ENCODE data around the gene FANCC. TPM values are rescaled to one million over a fixed set of nuclear protein-coding genes. Genes with fewer than 3 reads are reported as not detected.

The FANCC gene
- total RNA-seq, 1 experiment from 2014 or later = 19.4 TPM

GRCh38 chr9:95137587-95138145 lies 179.8 kb downstream of the FANCC start:
- H3K79me2 ChIP-seq (ENCODE audit: insufficient read depth, low read length) = no peaks in the 10 kb centered on the region
- no peak overlapping the region for H3K9ac ChIP-seq (ENCODE audit: low read length)
- no peaks in the 10 kb centered on the region for H3K9me2 ChIP-seq (ENCODE audit: insufficient read depth)
- no peaks in the 10 kb centered on the region for H3K9me3 ChIP-seq (ENCODE audit: control insufficient read depth in 1 of 2, insufficient read depth in 1 of 2, low read depth in 1 of 2, low read length in 2 of 2)
- H4K20me1 ChIP-seq (ENCODE audit: insufficient read depth) = no peaks in the 10 kb centered on the region
- ChIA-PET RAD21 (ENCODE audit: low non-redundant PET in 1 of 2, low total read pairs in 2 of 2, uncharacterized antibody in 2 of 2, unreplicated experiment in 2 of 2) (no interaction called here), CTCF (interaction anchor here (0.9 kb wide), 1 partner anchor 10 kb away, joined by 3 read pairs; no protein-coding TSS in a partner anchor), POLR2A (no interaction called here)
- no peaks in the 10 kb centered on the region for H3K27me3 ChIP-seq (ENCODE audit: insufficient read depth, low read length)
- TF ChIP-seq, protein P1, sequence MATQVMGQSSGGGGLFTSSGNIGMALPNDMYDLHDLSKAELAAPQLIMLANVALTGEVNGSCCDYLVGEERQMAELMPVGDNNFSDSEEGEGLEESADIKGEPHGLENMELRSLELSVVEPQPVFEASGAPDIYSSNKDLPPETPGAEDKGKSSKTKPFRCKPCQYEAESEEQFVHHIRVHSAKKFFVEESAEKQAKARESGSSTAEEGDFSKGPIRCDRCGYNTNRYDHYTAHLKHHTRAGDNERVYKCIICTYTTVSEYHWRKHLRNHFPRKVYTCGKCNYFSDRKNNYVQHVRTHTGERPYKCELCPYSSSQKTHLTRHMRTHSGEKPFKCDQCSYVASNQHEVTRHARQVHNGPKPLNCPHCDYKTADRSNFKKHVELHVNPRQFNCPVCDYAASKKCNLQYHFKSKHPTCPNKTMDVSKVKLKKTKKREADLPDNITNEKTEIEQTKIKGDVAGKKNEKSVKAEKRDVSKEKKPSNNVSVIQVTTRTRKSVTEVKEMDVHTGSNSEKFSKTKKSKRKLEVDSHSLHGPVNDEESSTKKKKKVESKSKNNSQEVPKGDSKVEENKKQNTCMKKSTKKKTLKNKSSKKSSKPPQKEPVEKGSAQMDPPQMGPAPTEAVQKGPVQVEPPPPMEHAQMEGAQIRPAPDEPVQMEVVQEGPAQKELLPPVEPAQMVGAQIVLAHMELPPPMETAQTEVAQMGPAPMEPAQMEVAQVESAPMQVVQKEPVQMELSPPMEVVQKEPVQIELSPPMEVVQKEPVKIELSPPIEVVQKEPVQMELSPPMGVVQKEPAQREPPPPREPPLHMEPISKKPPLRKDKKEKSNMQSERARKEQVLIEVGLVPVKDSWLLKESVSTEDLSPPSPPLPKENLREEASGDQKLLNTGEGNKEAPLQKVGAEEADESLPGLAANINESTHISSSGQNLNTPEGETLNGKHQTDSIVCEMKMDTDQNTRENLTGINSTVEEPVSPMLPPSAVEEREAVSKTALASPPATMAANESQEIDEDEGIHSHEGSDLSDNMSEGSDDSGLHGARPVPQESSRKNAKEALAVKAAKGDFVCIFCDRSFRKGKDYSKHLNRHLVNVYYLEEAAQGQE (IDR thresholded peaks at IDR 0.05; ENCODE audit: low read depth) = no peak
- TF ChIP-seq SIN3A (IDR thresholded peaks at IDR 0.05; ENCODE audit: low read depth) = no peak
- no peak for TF ChIP-seq CEBPB (IDR thresholded peaks at IDR 0.05; ENCODE audit: low read depth)
- TF ChIP-seq EGR1 (IDR thresholded peaks at IDR 0.05; ENCODE audit: low read depth) = no peak
- TF ChIP-seq ZFX (IDR thresholded peaks at IDR 0.05) = no peak
- TF ChIP-seq, protein P2, sequence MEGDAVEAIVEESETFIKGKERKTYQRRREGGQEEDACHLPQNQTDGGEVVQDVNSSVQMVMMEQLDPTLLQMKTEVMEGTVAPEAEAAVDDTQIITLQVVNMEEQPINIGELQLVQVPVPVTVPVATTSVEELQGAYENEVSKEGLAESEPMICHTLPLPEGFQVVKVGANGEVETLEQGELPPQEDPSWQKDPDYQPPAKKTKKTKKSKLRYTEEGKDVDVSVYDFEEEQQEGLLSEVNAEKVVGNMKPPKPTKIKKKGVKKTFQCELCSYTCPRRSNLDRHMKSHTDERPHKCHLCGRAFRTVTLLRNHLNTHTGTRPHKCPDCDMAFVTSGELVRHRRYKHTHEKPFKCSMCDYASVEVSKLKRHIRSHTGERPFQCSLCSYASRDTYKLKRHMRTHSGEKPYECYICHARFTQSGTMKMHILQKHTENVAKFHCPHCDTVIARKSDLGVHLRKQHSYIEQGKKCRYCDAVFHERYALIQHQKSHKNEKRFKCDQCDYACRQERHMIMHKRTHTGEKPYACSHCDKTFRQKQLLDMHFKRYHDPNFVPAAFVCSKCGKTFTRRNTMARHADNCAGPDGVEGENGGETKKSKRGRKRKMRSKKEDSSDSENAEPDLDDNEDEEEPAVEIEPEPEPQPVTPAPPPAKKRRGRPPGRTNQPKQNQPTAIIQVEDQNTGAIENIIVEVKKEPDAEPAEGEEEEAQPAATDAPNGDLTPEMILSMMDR (IDR thresholded peaks at IDR 0.05 in 2 of 3, conservative IDR thresholded peaks at IDR 0.05 in 1 of 3; ENCODE audit: borderline replicate concordance in 1 of 3, insufficient read depth in 1 of 3, low read depth in 2 of 3, low read length in 2 of 3) = no peak
- no peak for TF ChIP-seq EZH2phosphoT487 (IDR thresholded peaks at IDR 0.05; ENCODE audit: borderline replicate concordance)
- no peak for TF ChIP-seq ATF3 (IDR thresholded peaks at IDR 0.05)
- TF ChIP-seq SRF (IDR thresholded peaks at IDR 0.05; ENCODE audit: low read depth) = no peak
- no peak for TF ChIP-seq SP1 (IDR thresholded peaks at IDR 0.05; ENCODE audit: low read depth)
- H3K4me1 ChIP-seq (ENCODE audit: control insufficient read depth in 1 of 2, insufficient read depth in 2 of 2, low read length in 2 of 2) = no peaks in the 10 kb centered on the region
- ATAC-seq (no peak), DNase-seq (ENCODE audit: low read depth, low spot score) (no peak)
- intact Hi-C loops (cut with micrococcal nuclease) = loop anchor here (10.0 kb wide), 1 partner anchor 583 kb away; the partner anchor contains the start of gene PCAT7
- H3K4me2 ChIP-seq (ENCODE audit: low read length) = no peak overlapping the region
- H3K36me3 ChIP-seq (ENCODE audit: control insufficient read depth in 1 of 2, insufficient read depth in 2 of 2, low read length in 2 of 2) = no peaks in the 10 kb centered on the region
- H3K4me3 ChIP-seq (replicated peaks in 1 of 2; ENCODE audit: low read depth in 1 of 2, low read length in 2 of 2) = no peak overlapping the region
- H3K27ac ChIP-seq (ENCODE audit: low read depth, low read length) = no peak overlapping the region
- no peak overlapping the region for H2AFZ ChIP-seq (ENCODE audit: low read depth, low read length, poor library complexity, severe bottlenecking)
- no TSS peak for BruUV-seq (replicated peaks)
